Left renal cortex interstitium (tissue), 4 donors: ENCODE data around the gene P2RY2. TPM values are rescaled to one million over a fixed set of nuclear protein-coding genes. Genes with fewer than 3 reads are reported as not detected.

Experiments
- DNase-seq, 4 donors: peaks; one replicate each; pipeline ENCODE4 v3.0.0-alpha.2; 2013; ENCODE audit warnings: low read depth in 4 of 4, low spot score in 2 of 4, missing footprints in 1 of 4
- polyA plus RNA-seq, 4 donors: library from polyadenylated mRNA; unstranded; fragments of 120-200 nt; gene quantifications; one replicate each; pipeline ENCODE4 v1.2.1, GENCODE V29; 2013; ENCODE audit not compliant: insufficient read length in 4 of 4

P2RY2 gene
- polyA plus RNA-seq, 4 donors = 0.68 to 1.1 (median 0.91) TPM

DNA sequence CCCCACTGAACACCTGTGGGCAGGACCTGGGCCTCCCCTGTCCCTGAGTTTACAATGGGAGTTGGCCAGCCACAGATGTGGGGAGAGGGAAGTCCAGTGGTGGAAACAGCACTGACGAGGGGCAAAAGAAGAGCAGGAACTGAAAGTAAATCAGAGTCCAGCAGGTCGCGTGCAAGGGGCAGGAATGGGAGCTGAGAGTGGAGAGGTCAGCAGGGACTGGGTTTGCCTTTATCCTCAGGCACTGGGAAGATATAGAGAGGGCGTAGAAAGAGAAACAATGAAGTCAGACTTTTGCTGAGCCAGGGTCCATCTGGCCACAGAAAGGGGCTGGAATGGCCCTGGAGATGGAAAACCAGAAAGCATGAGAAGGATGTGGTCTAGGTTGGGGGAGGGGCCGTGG is 62.5 kb downstream of the P2RY2 start:
- DNase-seq = no peak

DNA sequence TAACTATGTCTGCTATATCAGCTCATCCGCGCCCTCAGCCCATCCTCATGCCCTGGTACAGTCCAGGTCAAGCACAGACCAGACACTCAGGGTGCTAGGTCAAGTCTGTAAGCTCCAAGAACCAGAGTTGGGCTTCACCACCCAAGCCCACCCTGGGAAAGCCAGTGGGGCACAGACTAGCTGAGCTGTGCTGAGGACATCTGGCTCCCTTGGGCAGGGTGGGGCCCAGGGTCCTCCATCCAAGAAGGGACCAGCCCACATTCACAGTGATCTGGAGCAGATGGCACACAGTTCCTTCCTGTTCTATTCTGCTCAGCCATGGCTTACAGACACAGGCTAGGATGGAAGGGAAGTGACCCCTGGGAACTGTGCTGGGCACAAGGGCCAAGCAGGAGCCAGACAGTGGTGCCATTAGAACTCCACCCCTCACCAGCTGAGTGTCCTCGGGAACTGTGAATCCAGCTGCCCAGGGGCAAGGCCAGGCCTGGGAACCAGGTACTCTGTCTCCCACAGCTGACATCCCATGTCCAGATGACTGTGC is 63.2 kb downstream of the P2RY2 start:
- DNase-seq = no peak

DNA sequence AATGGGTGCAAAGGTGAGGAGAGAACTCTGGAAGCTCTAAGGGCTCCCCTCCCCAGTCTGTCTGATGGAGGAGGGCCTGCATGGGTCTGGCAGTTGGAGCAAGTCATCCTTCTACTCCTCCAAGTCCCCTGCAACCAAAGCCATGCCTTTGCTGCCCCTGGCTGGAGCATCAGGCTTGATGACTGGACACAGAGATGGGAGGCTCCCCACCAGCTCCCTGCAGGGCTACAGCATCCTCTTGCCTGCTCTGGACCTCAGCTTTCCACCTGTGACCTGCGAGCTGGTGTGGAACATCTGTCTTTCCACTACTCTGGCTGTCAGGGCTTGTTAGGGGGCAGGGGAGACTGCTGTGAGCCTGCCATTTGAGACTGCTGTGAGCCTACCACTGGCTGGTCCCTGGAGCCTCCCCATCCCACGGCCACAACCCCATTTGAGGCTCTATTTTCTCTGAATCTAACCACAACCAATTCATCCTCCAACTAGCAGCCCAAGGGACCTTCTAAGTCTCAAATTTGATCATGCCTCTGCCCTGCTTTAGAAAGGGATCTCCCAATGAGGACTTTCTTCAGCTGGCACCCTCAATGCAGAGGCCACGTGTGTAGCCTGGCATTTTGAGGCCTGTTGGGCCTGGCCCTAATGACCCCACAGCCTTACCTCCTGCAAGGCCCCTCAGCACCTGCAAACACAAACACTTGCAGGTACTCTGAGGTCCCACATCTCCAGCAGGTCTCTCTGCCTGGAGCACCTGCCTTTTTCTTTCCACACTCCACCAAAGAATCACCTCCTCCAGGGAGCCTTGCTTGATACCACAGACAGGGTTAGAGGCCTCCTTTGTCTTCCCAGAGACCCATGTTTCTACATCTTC is 63.9 kb downstream of the P2RY2 start:
- no peak for DNase-seq

DNA sequence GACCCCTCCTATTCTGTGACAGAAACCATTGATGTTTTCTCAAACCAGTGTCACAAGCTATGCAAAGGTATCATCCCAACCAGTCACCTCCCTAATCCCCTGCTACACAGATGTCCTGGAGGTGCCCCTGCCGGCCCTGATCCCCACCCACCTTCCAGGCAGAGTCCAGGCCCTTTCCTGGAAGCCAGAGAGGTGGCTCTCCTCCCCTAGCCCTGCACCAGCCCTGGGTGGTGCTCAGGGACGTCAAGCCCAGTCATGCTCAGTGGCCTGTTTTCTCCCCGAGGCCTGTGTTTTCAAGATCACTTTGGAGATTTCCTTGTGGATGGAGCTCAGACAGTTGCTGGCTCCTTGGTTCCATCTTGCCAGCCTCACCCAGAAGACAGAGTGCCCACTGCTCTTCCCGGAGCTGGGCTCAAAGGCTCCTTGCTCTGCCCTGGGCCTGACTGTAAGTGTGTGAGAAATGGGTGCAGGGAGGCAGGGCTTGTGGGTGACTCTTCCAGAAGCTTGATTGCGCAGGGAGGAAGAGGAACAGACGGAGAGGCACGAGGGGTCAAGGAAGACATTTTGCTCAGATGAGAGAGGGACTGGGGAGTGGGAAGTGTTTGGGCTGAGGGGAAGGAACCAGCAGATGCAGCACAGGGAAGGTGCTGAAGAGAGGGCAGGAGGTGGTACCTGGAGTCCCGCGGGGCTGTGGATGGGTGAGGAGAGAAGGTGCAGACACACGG is 65.4 kb downstream of the P2RY2 start:
- DNase-seq = no peak

DNA sequence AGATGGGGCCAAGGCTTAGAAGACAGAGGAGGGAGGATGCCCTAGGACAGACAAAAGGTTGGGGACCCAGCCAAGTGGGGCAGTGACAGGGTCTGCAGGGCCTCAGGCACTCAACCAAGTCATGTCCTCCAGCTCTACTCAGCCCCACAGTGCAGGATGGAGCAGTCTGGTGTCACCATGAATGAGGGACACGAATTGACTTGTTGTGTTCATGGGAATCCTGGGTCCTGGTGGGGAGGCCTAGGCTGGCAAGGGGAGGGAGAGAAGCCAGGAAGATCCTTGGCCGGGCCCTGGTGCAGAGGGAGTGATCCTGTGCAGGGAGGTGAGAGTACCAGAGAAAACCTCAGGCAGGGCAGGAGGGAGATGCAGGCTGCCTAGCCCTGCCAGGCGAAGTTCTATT is 66.0 kb downstream of the P2RY2 start:
- no peak for DNase-seq

DNA sequence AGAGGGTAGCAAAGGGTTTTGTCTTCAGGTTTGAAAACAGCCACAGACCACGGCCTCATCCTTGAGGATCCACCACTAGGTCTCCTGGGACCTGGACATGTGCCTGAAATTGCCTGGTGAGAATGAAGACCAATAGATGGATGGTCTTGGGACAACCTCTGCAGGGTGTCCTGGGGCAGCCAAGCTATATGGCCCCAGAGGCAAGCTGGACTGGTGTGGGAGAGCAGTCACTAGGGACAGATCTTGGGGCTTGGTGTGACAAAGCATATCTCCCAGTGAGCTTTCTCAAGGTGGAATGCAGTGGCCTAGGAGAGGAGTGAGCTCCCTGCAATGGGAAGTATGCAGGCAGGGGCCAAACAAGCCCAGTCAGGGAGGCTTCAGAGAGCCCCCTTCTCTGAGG is 67.6 kb downstream of the P2RY2 start:
- DNase-seq = no peak

Other genes with a start within 250 kb of the P2RY2 start
- gene FCHSD2, start 76.0 kb upstream of the P2RY2 start, polyA plus RNA-seq = 10 to 100 TPM; 36.1 to 43.2 (median 37.8) TPM
- 1 to 10 TPM in 3 of 4 donors, under 1 TPM in 1; 0.69 to 2.0 (median 1.1) TPM for gene P2RY6, start 54.1 kb downstream of the P2RY2 start, polyA plus RNA-seq
- 100 to 1,000 TPM in 2 of 4 donors, 10 to 100 TPM in 2; 64.5 to 123 (median 97.6) TPM for gene ARHGEF17, start 90.0 kb downstream of the P2RY2 start, polyA plus RNA-seq
- gene RELT, start 158.1 kb downstream of the P2RY2 start, polyA plus RNA-seq = 1 to 10 TPM; 2.2 to 4.9 (median 4.3) TPM